GM10248 (cell line): ENCODE measurements around the gene TMEM231.
"Not testable (repeated sequence)": the region's sequence is repeated elsewhere in the genome, so short reads cannot be mapped to it uniquely, and the experiment has no call there.

Source experiments
- CTCF ChIA-PET: fragments of 300-600 bp; sonication (Branson Sonifier 250); formaldehyde crosslinking; extraction: SDS; loops from one replicate; lab custom pipeline; 2021; ENCODE audit warnings: antibody characterized with exemption; lab: Yijun Ruan, JAX
- POLR2A ChIA-PET: fragments of 350-650 bp; sonication (Branson Sonifier 250); formaldehyde crosslinking; extraction: SDS; loops from one replicate; lab custom pipeline; 2020; ENCODE audit warnings: antibody characterized with exemption; lab: Yijun Ruan, JAX
- DNase-seq: peaks from one replicate; pipeline ENCODE4 v3.0.0; 2012; ENCODE audit errors: extremely low spot score
- CTCF ChIP-seq: IDR thresholded peaks from 2 replicates; pipeline ENCODE4 v1.5.1; 2012; ENCODE audit warnings: mild to moderate bottlenecking, low read depth; ENCODE audit errors: extremely low read depth, missing control alignments, control extremely low read depth

The TMEM231 gene

GRCh38 chr16:75529959-75530358, 26.1 kb downstream of the TMEM231 start:
- POLR2A ChIA-PET, result no interaction called here
- no peak for DNase-seq
- no peak for TF ChIP-seq CTCF
- CTCF ChIA-PET, result interaction anchor here (1.0 to 1.3 kb wide), 3 partner anchors 13 to 53 kb away, joined by 3 to 4 read pairs (median 3); no protein-coding TSS in a partner anchor

- POLR2A ChIA-PET, result no interaction called here
- CTCF ChIA-PET, result interaction anchor here (0.9 to 1.9 kb wide), 4 partner anchors 12 to 57 kb away, joined by 3 to 10 read pairs (median 5); no protein-coding TSS in a partner anchor
- DNase-seq, result no peak
- TF ChIP-seq CTCF, result no peak
Measured at GRCh38 chr16:75529056-75529905, 26.8 kb downstream of the TMEM231 start.

GRCh38 chr16:75527825-75528299, 28.2 kb downstream of the TMEM231 start:
- no peak for DNase-seq
- ChIA-PET CTCF (interaction anchor here (0.9 to 1.9 kb wide), 4 partner anchors 8 to 55 kb away, joined by 3 to 10 read pairs (median 5); no protein-coding TSS in a partner anchor), POLR2A (no interaction called here)
- TF ChIP-seq CTCF, result no peak

GRCh38 chr16:75526032-75526790, 29.8 kb downstream of the TMEM231 start:
- no peak for TF ChIP-seq CTCF
- ChIA-PET CTCF (interaction anchor here (0.8 kb wide), 1 partner anchor 10 kb away, joined by 3 read pairs; no protein-coding TSS in a partner anchor), POLR2A (no interaction called here)
- no peak for DNase-seq

GRCh38 chr16:75519175-75519574, 36.9 kb downstream of the TMEM231 start:
- ChIA-PET POLR2A (no interaction called here), CTCF (interaction anchor here (1.4 to 6.5 kb wide), 5 partner anchors 8 to 102 kb away, joined by 4 to 104 read pairs (median 22); partner anchors contain the start of genes ADAT1 and TMEM231)
- no peak for TF ChIP-seq CTCF
- DNase-seq, result no peak

GRCh38 chr16:75516189-75516966, 39.7 kb downstream of the TMEM231 start:
- not testable (repeated sequence) for DNase-seq
- POLR2A ChIA-PET, result interaction anchor here (1.0 to 1.4 kb wide), 4 partner anchors 21 to 132 kb away, joined by 3 to 7 read pairs (median 4); partner anchors contain the start of genes ADAT1, CHST6, KARS1 and TERF2IP

More at GRCh38 chr16:75516189-75516966, 39.7 kb downstream of the TMEM231 start:
- CTCF ChIA-PET, result interaction anchor here (0.6 to 6.5 kb wide), 56 partner anchors 8 to 317 kb away, joined by 3 to 104 read pairs (median 5); partner anchors contain the start of genes ADAT1, CFDP1, CHST5 and CHST6
